HCT116 (cell line): ENCODE data around the gene ACP3. TPM values are rescaled to one million over a fixed set of nuclear protein-coding genes. Genes with fewer than 3 reads are reported as not detected.
A peak's percentile ranks its signal among the peaks of the same experiment; 100 is the strongest.

Experiments
- ATAC-seq: fragments of 200-7000 bp; cut with Tn5 transposase; 2 replicates; pipeline ENCODE4 v1.9.1; 2020; ENCODE audit warnings: mild to moderate bottlenecking, moderate library complexity
- Bru-seq: library from RNA; stranded (reverse); fragments of 400-500 nt; gene quantifications from one replicate; lab custom pipeline; 2021; lab: Mats Ljungman, UMichigan
- BruChase-seq, 2 experiments: library from RNA; stranded (reverse); fragments of 400-500 nt; gene quantifications; one replicate each; lab custom pipeline; 2021; lab: Mats Ljungman, UMichigan
- BruUV-seq: library from RNA; stranded (reverse); fragments of 400-500 nt; replicated peaks from 2 replicates; lab custom pipeline; 2021; lab: Mats Ljungman, UMichigan
- CTCF ChIA-PET: fragments of 300-600 bp; sonication (Branson Sonifier 250); formaldehyde crosslinking; loops from one replicate; lab custom pipeline; 2021; ENCODE audit warnings: antibody characterized with exemption; lab: Charles Lee
- POLR2A ChIA-PET: fragments of 300-600, 350-600 bp; sonication (Branson Sonifier 250); formaldehyde crosslinking; loops from one replicate; lab custom pipeline; 2021; ENCODE audit warnings: antibody characterized with exemption; lab: Charles Lee
- RAD21 ChIA-PET, 2 experiments: fragments of 300-600 bp; sonication (Branson Sonifier 250); formaldehyde crosslinking; loops; one replicate each; lab custom pipeline; 2023; ENCODE audit warnings: low total read pairs in 2 of 2; ENCODE audit not compliant: uncharacterized antibody in 2 of 2, unreplicated experiment in 2 of 2, low non-redundant PET in 1 of 2; lab: Charles Lee
- DNase-seq: peaks from one replicate; pipeline ENCODE4 v3.0.0-alpha.2; 2010; ENCODE audit warnings: low read depth, low spot score
- H2AFZ ChIP-seq: fragments of 200-600 bp; shearing (Covaris generic), sonication (generic); 2 replicates; pipeline ENCODE4 v1.6.1; 2017; ENCODE audit warnings: low read depth, mixed run types, mixed read lengths, antibody characterized with exemption, low read length; ENCODE audit not compliant: poor library complexity, severe bottlenecking
- H3K27ac ChIP-seq: 2 replicates; pipeline ENCODE4 v1.5.1; 2012; ENCODE audit warnings: low read depth, low read length
- H3K27me3 ChIP-seq: fragments of 200-600 bp; sonication (generic); 2 replicates; pipeline ENCODE4 v1.6.1; 2016; ENCODE audit warnings: mixed run types, low read length, mixed read lengths; ENCODE audit not compliant: insufficient read depth
- H3K36me3 ChIP-seq, 2 experiments: fragments of 200-500 bp in 1 of 2; fragments of 200-600 bp in 1 of 2; sonication (Bioruptor generic) in 1 of 2; sonication (generic) in 1 of 2; 2 replicates each; pipeline versions ENCODE4 v1.5.1 to v1.6.1; 2014 to 2016; ENCODE audit warnings: low read length in 2 of 2, inconsistent platforms in 1 of 2, mixed read lengths in 1 of 2, mixed run types in 1 of 2; ENCODE audit not compliant: insufficient read depth in 2 of 2, control insufficient read depth in 1 of 2
- H3K4me1 ChIP-seq, 2 experiments: fragments of 200-600 bp in 1 of 2; sonication (generic) in 1 of 2; 2 replicates each; pipeline versions ENCODE4 v1.5.1 to v1.6.1; 2012 to 2017; ENCODE audit warnings: low read length in 2 of 2, inconsistent platforms in 1 of 2, mild to moderate bottlenecking in 1 of 2, mixed read lengths in 1 of 2, mixed run types in 1 of 2, moderate library complexity in 1 of 2; ENCODE audit not compliant: insufficient read depth in 2 of 2, control insufficient read depth in 1 of 2
- H3K4me2 ChIP-seq: fragments of 200-600 bp; sonication (generic); 2 replicates; pipeline ENCODE4 v1.6.1; 2017; ENCODE audit warnings: mixed run types, low read length, mixed read lengths
- H3K4me3 ChIP-seq, 2 experiments: fragments of 200-600 bp in 1 of 2; sonication (generic) in 1 of 2; replicated peaks in 1 of 2; 2 replicates each; pipeline ENCODE4 v1.5.1; 2011 to 2016; ENCODE audit warnings: low read length in 2 of 2, control low read depth in 1 of 2, low read depth in 1 of 2, mild to moderate bottlenecking in 1 of 2, mixed read lengths in 1 of 2, mixed run types in 1 of 2
- H3K79me2 ChIP-seq: fragments of 200-600 bp; sonication (generic); 2 replicates; pipeline ENCODE4 v1.6.1; 2017; ENCODE audit warnings: mild to moderate bottlenecking, mixed run types, low read length, moderate library complexity, mixed read lengths; ENCODE audit not compliant: insufficient read depth
- H3K9ac ChIP-seq: fragments of 200-600 bp; sonication (generic); 2 replicates; pipeline ENCODE4 v1.6.1; 2016; ENCODE audit warnings: low read length, mixed read lengths
- H3K9me2 ChIP-seq: fragments of 200-600 bp; sonication (generic), shearing (Covaris generic); 2 replicates; pipeline ENCODE4 v1.6.1; 2017; ENCODE audit warnings: mixed run types, mild to moderate bottlenecking, moderate library complexity; ENCODE audit not compliant: insufficient read depth
- H3K9me3 ChIP-seq, 2 experiments: fragments of 200-500 bp in 1 of 2; fragments of 200-600 bp in 1 of 2; sonication (Bioruptor generic) in 1 of 2; sonication (generic) in 1 of 2; 2 replicates each; pipeline ENCODE4 v1.6.1; 2014 to 2017; ENCODE audit warnings: low read length in 2 of 2, mixed read lengths in 2 of 2, inconsistent platforms in 1 of 2, low read depth in 1 of 2, mild to moderate bottlenecking in 1 of 2, mixed run types in 1 of 2, moderate library complexity in 1 of 2; ENCODE audit not compliant: control insufficient read depth in 1 of 2, insufficient read depth in 1 of 2
- H4K20me1 ChIP-seq: fragments of 200-600 bp; sonication (generic), shearing (Covaris generic); 2 replicates; pipeline ENCODE4 v1.6.1; 2017; ENCODE audit warnings: mixed run types, mild to moderate bottlenecking, moderate library complexity; ENCODE audit not compliant: insufficient read depth
- ATF3 ChIP-seq: IDR thresholded peaks from 2 replicates; pipeline ENCODE4 v1.6.1; 2012
- CBX3 ChIP-seq: IDR thresholded peaks from 2 replicates; pipeline ENCODE4 v1.6.1; 2012; ENCODE audit warnings: low read depth
- CEBPB ChIP-seq: IDR thresholded peaks from 2 replicates; pipeline ENCODE4 v1.6.1; 2012; ENCODE audit warnings: low read depth
- EGR1 ChIP-seq: IDR thresholded peaks from 2 replicates; pipeline ENCODE4 v1.6.1; 2012; ENCODE audit warnings: low read depth
- EZH2 ChIP-seq: fragments of 200-600 bp; sonication (generic); IDR thresholded peaks from 2 replicates; pipeline ENCODE4 v1.6.1; 2017; ENCODE audit warnings: antibody characterized with exemption, mixed run types
- FOSL1 ChIP-seq: IDR thresholded peaks from 2 replicates; pipeline ENCODE4 v1.6.1; 2012; ENCODE audit warnings: low read depth
- JUND ChIP-seq: IDR thresholded peaks from 2 replicates; pipeline ENCODE4 v1.6.1; 2012
- MAX ChIP-seq: IDR thresholded peaks from 2 replicates; pipeline ENCODE4 v1.6.1; 2012
- POLR2A ChIP-seq: IDR thresholded peaks from 2 replicates; pipeline ENCODE4 v1.7.0; 2011; ENCODE audit warnings: borderline replicate concordance; ENCODE audit not compliant: insufficient read depth, insufficient read length; ENCODE audit errors: extremely low read depth
- POLR2AphosphoS5 ChIP-seq: IDR thresholded peaks from 2 replicates; pipeline ENCODE4 v1.6.1; 2011; ENCODE audit warnings: mild to moderate bottlenecking, low read depth, low read length, moderate library complexity
- RAD21 ChIP-seq: IDR thresholded peaks from 2 replicates; pipeline ENCODE4 v1.6.1; 2012; ENCODE audit warnings: low read depth, mild to moderate bottlenecking
- SP1 ChIP-seq: IDR thresholded peaks from 2 replicates; pipeline ENCODE4 v1.6.1; 2012; ENCODE audit warnings: low read depth
- SRF ChIP-seq: IDR thresholded peaks from 2 replicates; pipeline ENCODE4 v1.6.1; 2012; ENCODE audit warnings: low read depth
- TCF7L2 ChIP-seq: IDR thresholded peaks from 2 replicates; pipeline ENCODE4 v1.7.0; 2011; ENCODE audit warnings: borderline replicate concordance, inconsistent platforms; ENCODE audit not compliant: insufficient read depth, insufficient read length; ENCODE audit errors: extremely low read depth
- YY1 ChIP-seq: IDR thresholded peaks from 2 replicates; pipeline ENCODE4 v1.6.1; 2011; ENCODE audit warnings: low read length, low read depth, moderate library complexity, mild to moderate bottlenecking; ENCODE audit not compliant: insufficient replicate concordance; ENCODE audit errors: extremely low read depth
- ZFX ChIP-seq: fragments of 450-650 bp; IDR thresholded peaks from 2 replicates; pipeline ENCODE4 v1.6.1; 2017
- intact Hi-C: fragments of 100-400 bp; cut with micrococcal nuclease; formaldehyde crosslinking; loops from 2 replicates; pipeline ENCODE4 v1.10.0; 2022
- long read RNA-seq: library from polyadenylated mRNA; unstranded; transcript quantifications from one replicate; pipeline ENCODE4 v2.0.0, GENCODE V29; 2021; ENCODE audit not compliant: unreplicated experiment
- polyA plus RNA-seq: library from polyadenylated mRNA; unstranded; fragments of >200 nt; gene quantifications from 2 replicates; pipeline ENCODE4 v1.2.1, GENCODE V29; 2012; ENCODE audit warnings: missing spikeins
- total RNA-seq: library from RNA; stranded (reverse); gene quantifications from one replicate; pipeline ENCODE4 v1.2.1, GENCODE V29; 2021; ENCODE audit not compliant: unreplicated experiment
- TF ChIP-seq, protein P1 (sequence below): IDR thresholded peaks from 2 replicates; pipeline ENCODE4 v1.6.1; 2012; ENCODE audit warnings: low read depth
- TF ChIP-seq, protein P2 (sequence below): IDR thresholded peaks from 2 replicates; pipeline ENCODE4 v1.6.1; 2011; ENCODE audit warnings: mild to moderate bottlenecking, low read length, moderate library complexity; ENCODE audit not compliant: insufficient replicate concordance; ENCODE audit errors: extremely low read depth

The ACP3 gene, protein sequence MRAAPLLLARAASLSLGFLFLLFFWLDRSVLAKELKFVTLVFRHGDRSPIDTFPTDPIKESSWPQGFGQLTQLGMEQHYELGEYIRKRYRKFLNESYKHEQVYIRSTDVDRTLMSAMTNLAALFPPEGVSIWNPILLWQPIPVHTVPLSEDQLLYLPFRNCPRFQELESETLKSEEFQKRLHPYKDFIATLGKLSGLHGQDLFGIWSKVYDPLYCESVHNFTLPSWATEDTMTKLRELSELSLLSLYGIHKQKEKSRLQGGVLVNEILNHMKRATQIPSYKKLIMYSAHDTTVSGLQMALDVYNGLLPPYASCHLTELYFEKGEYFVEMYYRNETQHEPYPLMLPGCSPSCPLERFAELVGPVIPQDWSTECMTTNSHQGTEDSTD
- total RNA-seq (0.79 TPM), Bru-seq, nascent RNA (percentile 21 among the genes with signal in this experiment), BruChase-seq, experiment 1, labeled RNA remaining after a 6-hour chase (percentile 11 among the genes with signal in this experiment), BruChase-seq, experiment 2, labeled RNA remaining after a 2-hour chase (percentile 13 among the genes with signal in this experiment)
- 0.15 and 0.43 TPM in 2 replicates for polyA plus RNA-seq
- long read RNA-seq, result 0 reads

- Histone ChIP-seq H4K20me1 (no peaks in the 10 kb centered on the region), H3K79me2 (no peaks in the 10 kb centered on the region), H3K9me3 (no peaks in the 10 kb centered on the region), H3K4me1 (peaks cover 23 to 26% of the 10 kb centered on the region in 2 experiments), H3K27ac (peak within 1 kb of the TSS; percentile 69), H2AFZ (peak within 1 kb of the TSS; percentile 55), H3K9me2 (no peaks in the 10 kb centered on the region), H3K4me3 (peak within 1 kb of the TSS in 1 of 2 experiments; percentile 39; a peak in 2 of 4 replicates), H3K9ac (no peak within 1 kb of the TSS), H3K4me2 (peak within 1 kb of the TSS; percentile 69), H3K36me3 (no peaks in the 10 kb centered on the region), H3K27me3 (no peaks in the 10 kb centered on the region)
- intact Hi-C loops, result no loop called here
- ChIA-PET RAD21 (no interaction called here), CTCF (interaction anchor here (1.0 to 2.5 kb wide), 6 partner anchors 8 to 82 kb away, joined by 3 to 12 read pairs (median 4); no protein-coding TSS in a partner anchor), POLR2A (interaction anchor here (0.7 kb wide), 2 partner anchors 34 to 64 kb away, joined by 3 read pairs; no protein-coding TSS in a partner anchor)
- BruUV-seq, result no TSS peak
- peak; percentile 43 for DNase-seq
- ATAC-seq, result peak; percentile 92
- TF ChIP-seq MAX (no peak), POLR2AphosphoS5 (no peak), JUND (peak; percentile 53; the same call in 1 of the 2 replicates), EZH2 (no peak), ATF3 (no peak), CEBPB (peak; percentile 47), YY1 (no peak), CBX3 (peak; percentile 12; the same call in 1 of the 2 replicates), EGR1 (no peak), ZFX (no peak), POLR2A (no peak), SP1 (peak; percentile 56), FOSL1 (0 out of 2 replicates have a peak, but pooled peaks have one; percentile 25), TCF7L2 (peak; percentile 40), RAD21 (no peak), SRF (no peak)
- TF ChIP-seq, protein P1, sequence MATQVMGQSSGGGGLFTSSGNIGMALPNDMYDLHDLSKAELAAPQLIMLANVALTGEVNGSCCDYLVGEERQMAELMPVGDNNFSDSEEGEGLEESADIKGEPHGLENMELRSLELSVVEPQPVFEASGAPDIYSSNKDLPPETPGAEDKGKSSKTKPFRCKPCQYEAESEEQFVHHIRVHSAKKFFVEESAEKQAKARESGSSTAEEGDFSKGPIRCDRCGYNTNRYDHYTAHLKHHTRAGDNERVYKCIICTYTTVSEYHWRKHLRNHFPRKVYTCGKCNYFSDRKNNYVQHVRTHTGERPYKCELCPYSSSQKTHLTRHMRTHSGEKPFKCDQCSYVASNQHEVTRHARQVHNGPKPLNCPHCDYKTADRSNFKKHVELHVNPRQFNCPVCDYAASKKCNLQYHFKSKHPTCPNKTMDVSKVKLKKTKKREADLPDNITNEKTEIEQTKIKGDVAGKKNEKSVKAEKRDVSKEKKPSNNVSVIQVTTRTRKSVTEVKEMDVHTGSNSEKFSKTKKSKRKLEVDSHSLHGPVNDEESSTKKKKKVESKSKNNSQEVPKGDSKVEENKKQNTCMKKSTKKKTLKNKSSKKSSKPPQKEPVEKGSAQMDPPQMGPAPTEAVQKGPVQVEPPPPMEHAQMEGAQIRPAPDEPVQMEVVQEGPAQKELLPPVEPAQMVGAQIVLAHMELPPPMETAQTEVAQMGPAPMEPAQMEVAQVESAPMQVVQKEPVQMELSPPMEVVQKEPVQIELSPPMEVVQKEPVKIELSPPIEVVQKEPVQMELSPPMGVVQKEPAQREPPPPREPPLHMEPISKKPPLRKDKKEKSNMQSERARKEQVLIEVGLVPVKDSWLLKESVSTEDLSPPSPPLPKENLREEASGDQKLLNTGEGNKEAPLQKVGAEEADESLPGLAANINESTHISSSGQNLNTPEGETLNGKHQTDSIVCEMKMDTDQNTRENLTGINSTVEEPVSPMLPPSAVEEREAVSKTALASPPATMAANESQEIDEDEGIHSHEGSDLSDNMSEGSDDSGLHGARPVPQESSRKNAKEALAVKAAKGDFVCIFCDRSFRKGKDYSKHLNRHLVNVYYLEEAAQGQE, result no peak
- TF ChIP-seq, protein P2, sequence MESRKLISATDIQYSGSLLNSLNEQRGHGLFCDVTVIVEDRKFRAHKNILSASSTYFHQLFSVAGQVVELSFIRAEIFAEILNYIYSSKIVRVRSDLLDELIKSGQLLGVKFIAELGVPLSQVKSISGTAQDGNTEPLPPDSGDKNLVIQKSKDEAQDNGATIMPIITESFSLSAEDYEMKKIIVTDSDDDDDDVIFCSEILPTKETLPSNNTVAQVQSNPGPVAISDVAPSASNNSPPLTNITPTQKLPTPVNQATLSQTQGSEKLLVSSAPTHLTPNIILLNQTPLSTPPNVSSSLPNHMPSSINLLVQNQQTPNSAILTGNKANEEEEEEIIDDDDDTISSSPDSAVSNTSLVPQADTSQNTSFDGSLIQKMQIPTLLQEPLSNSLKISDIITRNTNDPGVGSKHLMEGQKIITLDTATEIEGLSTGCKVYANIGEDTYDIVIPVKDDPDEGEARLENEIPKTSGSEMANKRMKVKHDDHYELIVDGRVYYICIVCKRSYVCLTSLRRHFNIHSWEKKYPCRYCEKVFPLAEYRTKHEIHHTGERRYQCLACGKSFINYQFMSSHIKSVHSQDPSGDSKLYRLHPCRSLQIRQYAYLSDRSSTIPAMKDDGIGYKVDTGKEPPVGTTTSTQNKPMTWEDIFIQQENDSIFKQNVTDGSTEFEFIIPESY, result no peak
Observed at GRCh38 chr3:132317229-132317948, at the start of gene ACP3. TSS of gene ACP3 (plus strand) at chr3:132317407. CDS start at chr3:132317457, 50 bp downstream.
